Measurements from ENCODE around the gene AQP12B.
"Not testable (repeated sequence)": the region's sequence is repeated elsewhere in the genome, so short reads cannot be mapped to it uniquely, and the experiment has no call there.

The AQP12B gene

GRCh38 chr2:240701091-240701735, 18.5 kb upstream of the AQP12B start:
- DNase-seq = no peak

- not testable (repeated sequence) for DNase-seq
Observed at GRCh38 chr2:240700616-240701015, 17.9 kb upstream of the AQP12B start.

- not testable (repeated sequence) for DNase-seq
Observed at GRCh38 chr2:240699835-240700234, 17.1 kb upstream of the AQP12B start.

- not testable (repeated sequence) for DNase-seq
Observed at GRCh38 chr2:240698852-240699561, 16.3 kb upstream of the AQP12B start.

- not testable (repeated sequence) for DNase-seq
Observed at GRCh38 chr2:240696469-240696868, 13.8 kb upstream of the AQP12B start.

- not testable (repeated sequence) for DNase-seq
Observed at GRCh38 chr2:240695593-240695992, 12.9 kb upstream of the AQP12B start.

GRCh38 chr2:240694304-240694703, 11.6 kb upstream of the AQP12B start:
- not testable (repeated sequence) for DNase-seq

GRCh38 chr2:240692583-240693561, 10.2 kb upstream of the AQP12B start:
- not testable (repeated sequence) for DNase-seq

GRCh38 chr2:240691631-240692420, 9.1 kb upstream of the AQP12B start, which contains the start of gene AQP12A:
Gene AQP12A (plus strand): TSS chr2:240691866. CDS start chr2:240691914, 48 bp downstream.
- not testable (repeated sequence) for DNase-seq

- not testable (repeated sequence) for DNase-seq
Observed at GRCh38 chr2:240691075-240691427, 8.4 kb upstream of the AQP12B start.

- DNase-seq = not testable (repeated sequence)
Observed at GRCh38 chr2:240690421-240691074, 7.9 kb upstream of the AQP12B start.

GRCh38 chr2:240689975-240690374, 7.3 kb upstream of the AQP12B start:
- DNase-seq = no peak

GRCh38 chr2:240688553-240688919, 5.9 kb upstream of the AQP12B start:
- DNase-seq = no peak

GRCh38 chr2:240687741-240688552, 5.3 kb upstream of the AQP12B start:
- DNase-seq = no peak

GRCh38 chr2:240687045-240687740, 4.5 kb upstream of the AQP12B start:
- no peak for DNase-seq

GRCh38 chr2:240686460-240686859, 3.8 kb upstream of the AQP12B start:
- DNase-seq = no peak

GRCh38 chr2:240685771-240686371, 3.2 kb upstream of the AQP12B start:
- DNase-seq = no peak

GRCh38 chr2:240683980-240684728, 1.5 kb upstream of the AQP12B start:
- not testable (repeated sequence) for DNase-seq
